ENCODE data around the gene CPN1.
A peak's percentile ranks its signal among the peaks of the same experiment; 100 is the strongest.

The CPN1 gene

DNA sequence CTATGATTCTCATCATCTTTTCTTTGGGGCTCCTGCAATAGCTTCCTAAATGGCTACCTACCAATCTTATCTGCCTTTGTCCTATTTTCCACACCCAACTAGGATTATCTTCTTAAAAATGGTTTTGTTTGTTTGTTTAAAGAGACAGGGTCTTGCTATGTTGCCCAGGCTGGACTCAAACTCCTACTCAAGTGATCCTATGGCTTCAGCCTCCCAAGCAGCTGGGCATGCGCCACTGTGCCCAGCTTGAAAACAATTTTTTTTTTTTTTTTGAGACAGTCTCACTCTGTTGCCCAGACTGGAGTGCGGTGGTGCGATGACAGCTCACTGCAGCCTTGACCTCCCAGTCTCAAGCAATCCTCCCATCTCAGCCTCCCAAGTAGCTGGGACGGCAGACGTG lies 86.9 kb downstream of the CPN1 start:
- TF ChIP-seq, protein P1, sequence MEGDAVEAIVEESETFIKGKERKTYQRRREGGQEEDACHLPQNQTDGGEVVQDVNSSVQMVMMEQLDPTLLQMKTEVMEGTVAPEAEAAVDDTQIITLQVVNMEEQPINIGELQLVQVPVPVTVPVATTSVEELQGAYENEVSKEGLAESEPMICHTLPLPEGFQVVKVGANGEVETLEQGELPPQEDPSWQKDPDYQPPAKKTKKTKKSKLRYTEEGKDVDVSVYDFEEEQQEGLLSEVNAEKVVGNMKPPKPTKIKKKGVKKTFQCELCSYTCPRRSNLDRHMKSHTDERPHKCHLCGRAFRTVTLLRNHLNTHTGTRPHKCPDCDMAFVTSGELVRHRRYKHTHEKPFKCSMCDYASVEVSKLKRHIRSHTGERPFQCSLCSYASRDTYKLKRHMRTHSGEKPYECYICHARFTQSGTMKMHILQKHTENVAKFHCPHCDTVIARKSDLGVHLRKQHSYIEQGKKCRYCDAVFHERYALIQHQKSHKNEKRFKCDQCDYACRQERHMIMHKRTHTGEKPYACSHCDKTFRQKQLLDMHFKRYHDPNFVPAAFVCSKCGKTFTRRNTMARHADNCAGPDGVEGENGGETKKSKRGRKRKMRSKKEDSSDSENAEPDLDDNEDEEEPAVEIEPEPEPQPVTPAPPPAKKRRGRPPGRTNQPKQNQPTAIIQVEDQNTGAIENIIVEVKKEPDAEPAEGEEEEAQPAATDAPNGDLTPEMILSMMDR (IDR thresholded peaks at IDR 0.05; ENCODE audit: extremely low read depth, insufficient read depth, missing control alignments): no peak
- in situ Hi-C loops (cut with MboI; ENCODE audit: low pct_unique_long_range_greater_than_20kb, low sequenced_read_pairs, unreplicated experiment): no loop called here
- DNase-seq (ENCODE audit: low spot score): no peak

- in situ Hi-C loops (cut with MboI; ENCODE audit: low pct_unique_long_range_greater_than_20kb, low sequenced_read_pairs, unreplicated experiment): no loop called here
- peak; percentile 80 for DNase-seq (ENCODE audit: low spot score)
- TF ChIP-seq, protein P1 (IDR thresholded peaks at IDR 0.05; ENCODE audit: extremely low read depth, insufficient read depth, missing control alignments): no peak
Measured at GRCh38 chr10:99993701-99994689, 87.7 kb downstream of the CPN1 start.

Measured in GM13977 (cell line).